Left colon (tissue), 2 donors: ENCODE results near the gene ANO10. TPM values are rescaled to one million over a fixed set of nuclear protein-coding genes. Genes with fewer than 3 reads are reported as not detected.
A peak's percentile ranks its signal among the peaks of the same experiment; 100 is the strongest.
"Not testable (repeated sequence)": the region's sequence is repeated elsewhere in the genome, so short reads cannot be mapped to it uniquely, and the experiment has no call there.

Experiments used
- ATAC-seq: fragments of 200-7000 bp; cut with Tn5 transposase; one replicate; pipeline ENCODE4 v1.9.1; 2020; ENCODE audit warnings: mild to moderate bottlenecking, moderate library complexity
- DNase-seq, 2 donors: peaks; one replicate each; pipeline ENCODE4 v3.0.0-alpha.2; 2020
- intact Hi-C, 2 donors: fragments of 100-400 bp; cut with DNase I in 1 of 2; cut with micrococcal nuclease in 1 of 2; formaldehyde crosslinking; loops; one replicate each; pipeline versions ENCODE4 v1.11.2 to v1.14.0; 2022; cut with DNase I, micrococcal nuclease
- total RNA-seq, 2 donors: library from RNA; stranded (reverse); fragmentation: NEBNext Ultra II Directional; extraction: Animal tissue kit (Norgen Biotek cat#: 25700); gene quantifications; one replicate each; pipeline ENCODE4 v1.2.1, GENCODE V29; 2021
- donor health status: DM: no; HTN: no; CAD: no.
- donor health status: DM: yes; HTN: yes; CAD: no.

The ANO10 gene
- total RNA-seq, 2 donors from 2014 or later = 82.0 to 85.3 TPM

GRCh38 chr3:43497422-43497821 is 124.4 kb downstream of the ANO10 start:
- ATAC-seq = no peak
- intact Hi-C loops = no loop called here
- DNase-seq = no peak

GRCh38 chr3:43496740-43497375 is 125.0 kb downstream of the ANO10 start:
- no peak for ATAC-seq
- intact Hi-C loops = no loop called here
- no peak for DNase-seq

GRCh38 chr3:43492932-43493331 is 128.9 kb downstream of the ANO10 start:
- intact Hi-C loops, ATAC-seq, DNase-seq: not testable (repeated sequence)

GRCh38 chr3:43491807-43492206 is 130.0 kb downstream of the ANO10 start:
- intact Hi-C loops, ATAC-seq, DNase-seq: not testable (repeated sequence)

- intact Hi-C loops = no loop called here
- ATAC-seq = no peak
- no peak for DNase-seq
Measured at GRCh38 chr3:43490640-43491185, 131.1 kb downstream of the ANO10 start.

GRCh38 chr3:43489930-43490329 is 131.9 kb downstream of the ANO10 start:
- DNase-seq (no peak), ATAC-seq (no peak)
- intact Hi-C loops = no loop called here

- DNase-seq (no peak), ATAC-seq (no peak)
- intact Hi-C loops = no loop called here
Measured at GRCh38 chr3:43485931-43486330, 135.9 kb downstream of the ANO10 start.

- ATAC-seq = no peak
Measured at GRCh38 chr3:43484926-43485488, 136.8 kb downstream of the ANO10 start.

GRCh38 chr3:43481375-43481774 is 140.4 kb downstream of the ANO10 start:
- ATAC-seq = no peak
- no peak for DNase-seq
- intact Hi-C loops = no loop called here

More at GRCh38 chr3:43484926-43485488, 136.8 kb downstream of the ANO10 start:
- intact Hi-C loops = no loop called here
- no peak for DNase-seq

GRCh38 chr3:43478839-43479238 is 143.0 kb downstream of the ANO10 start:
- intact Hi-C loops, ATAC-seq, DNase-seq: not testable (repeated sequence)

GRCh38 chr3:43478118-43478785 is 143.6 kb downstream of the ANO10 start:
- ATAC-seq = no peak
- DNase-seq = no peak
- intact Hi-C loops = no loop called here

GRCh38 chr3:43477600-43477999 is 144.2 kb downstream of the ANO10 start:
- DNase-seq = no peak
- no peak for ATAC-seq
- intact Hi-C loops = no loop called here

GRCh38 chr3:43473737-43474136 is 148.1 kb downstream of the ANO10 start:
- DNase-seq (no peak), ATAC-seq (no peak)
- intact Hi-C loops = no loop called here

GRCh38 chr3:43473244-43473643 is 148.6 kb downstream of the ANO10 start:
- intact Hi-C loops = no loop called here
- no peak for DNase-seq
- no peak for ATAC-seq

GRCh38 chr3:43468133-43468532 is 153.7 kb downstream of the ANO10 start:
- intact Hi-C loops = no loop called here
- no peak for ATAC-seq
- DNase-seq = no peak

GRCh38 chr3:43465109-43465508 is 156.7 kb downstream of the ANO10 start:
- ATAC-seq (peak; percentile 79), DNase-seq (no peak)
- intact Hi-C loops = no loop called here

GRCh38 chr3:43462566-43462965 is 159.2 kb downstream of the ANO10 start:
- DNase-seq, intact Hi-C loops, ATAC-seq: not testable (repeated sequence)

- intact Hi-C loops = no loop called here
- ATAC-seq (no peak), DNase-seq (no peak)
Measured at GRCh38 chr3:43461345-43461744, 160.5 kb downstream of the ANO10 start.

- DNase-seq, ATAC-seq, intact Hi-C loops: not testable (repeated sequence)
Measured at GRCh38 chr3:43457038-43457437, 164.8 kb downstream of the ANO10 start.

GRCh38 chr3:43455233-43455632 is 166.6 kb downstream of the ANO10 start:
- intact Hi-C loops = no loop called here
- ATAC-seq = peak; percentile 37
- no peak for DNase-seq
